Progenitor cell of endocrine pancreas (in vitro differentiated cells): ENCODE results near the gene RASIP1. TPM values are rescaled to one million over a fixed set of nuclear protein-coding genes. Genes with fewer than 3 reads are reported as not detected.

Experiments used
- DNase-seq: peaks from one replicate; pipeline ENCODE4 v3.0.0; 2021; ENCODE audit warnings: low spot score; ENCODE audit not compliant: unreplicated experiment
- H3K27ac Mint-ChIP-seq: 2 replicates; pipeline ENCODE4 v1.8.0; 2021; ENCODE audit warnings: mild to moderate bottlenecking, moderate library complexity, mixed read lengths
- H3K27me3 Mint-ChIP-seq: 2 replicates; pipeline ENCODE4 v1.8.0; 2021; ENCODE audit warnings: mixed read lengths
- H3K36me3 Mint-ChIP-seq: 2 replicates; pipeline ENCODE4 v1.8.0; 2022; ENCODE audit warnings: mixed read lengths; ENCODE audit not compliant: insufficient read depth
- H3K4me1 Mint-ChIP-seq: 2 replicates; pipeline ENCODE4 v1.8.0; 2021; ENCODE audit warnings: low read depth, mixed read lengths
- H3K4me3 Mint-ChIP-seq: 2 replicates; pipeline ENCODE4 v1.8.0; 2021; ENCODE audit warnings: low read depth, mild to moderate bottlenecking, moderate library complexity, mixed read lengths
- H3K9me3 Mint-ChIP-seq: 2 replicates; pipeline ENCODE4 v1.8.0; 2021; ENCODE audit warnings: low read depth, mixed read lengths
- CTCF ChIP-seq: fragments of 200-600 bp; sonication (generic); IDR thresholded peaks from one replicate; pipeline ENCODE4 v1.5.0; 2021; ENCODE audit warnings: antibody characterized with exemption, mild to moderate bottlenecking; ENCODE audit not compliant: unreplicated experiment
- total RNA-seq: library from RNA; stranded (reverse); gene quantifications from 2 replicates; pipeline ENCODE4 v1.2.1, GENCODE V29; 2021

The RASIP1 gene
- total RNA-seq, 1 donor from 2014 or later: 2.4 TPM

- Mint-ChIP-seq H3K27me3 (peaks cover under 1% of the 10 kb centered on the region), H3K4me3 (no peak overlapping the region)
Observed at GRCh38 chr19:48777720-48778119, 37.3 kb upstream of the RASIP1 start.

GRCh38 chr19:48777139-48777538 is 36.7 kb upstream of the RASIP1 start:
- no peak for TF ChIP-seq CTCF
- DNase-seq: no peak
- H3K4me3 Mint-ChIP-seq: no peak overlapping the region
- no peaks in the 10 kb centered on the region for H3K36me3 Mint-ChIP-seq
- H3K9me3 Mint-ChIP-seq: no peaks in the 10 kb centered on the region
- H3K27ac Mint-ChIP-seq: no peak overlapping the region
- peaks cover 3% of the 10 kb centered on the region for H3K27me3 Mint-ChIP-seq
- H3K4me1 Mint-ChIP-seq: peaks cover 8% of the 10 kb centered on the region

More at GRCh38 chr19:48777720-48778119, 37.3 kb upstream of the RASIP1 start:
- no peak for TF ChIP-seq CTCF
- Mint-ChIP-seq H3K27ac (no peak overlapping the region), H3K4me1 (peaks cover 10% of the 10 kb centered on the region), H3K9me3 (no peaks in the 10 kb centered on the region), H3K36me3 (no peaks in the 10 kb centered on the region)
- no peak for DNase-seq

- H3K9me3 Mint-ChIP-seq: no peaks in the 10 kb centered on the region
- H3K27me3 Mint-ChIP-seq: peaks cover 7% of the 10 kb centered on the region
- DNase-seq: no peak
- no peaks in the 10 kb centered on the region for H3K36me3 Mint-ChIP-seq
- TF ChIP-seq CTCF: no peak
- H3K4me1 Mint-ChIP-seq: no peaks in the 10 kb centered on the region
- H3K27ac Mint-ChIP-seq: no peak overlapping the region
- H3K4me3 Mint-ChIP-seq: no peak overlapping the region
Observed at GRCh38 chr19:48772503-48772953, 32.1 kb upstream of the RASIP1 start.

GRCh38 chr19:48770734-48771472 is 30.5 kb upstream of the RASIP1 start:
- H3K27ac Mint-ChIP-seq: no peak overlapping the region
- no peak for TF ChIP-seq CTCF
- DNase-seq: no peak
- H3K4me3 Mint-ChIP-seq: no peak overlapping the region
- H3K27me3 Mint-ChIP-seq: peaks cover 8% of the 10 kb centered on the region
- no peaks in the 10 kb centered on the region for H3K36me3 Mint-ChIP-seq
- H3K4me1 Mint-ChIP-seq: no peaks in the 10 kb centered on the region
- H3K9me3 Mint-ChIP-seq: no peaks in the 10 kb centered on the region

DNA sequence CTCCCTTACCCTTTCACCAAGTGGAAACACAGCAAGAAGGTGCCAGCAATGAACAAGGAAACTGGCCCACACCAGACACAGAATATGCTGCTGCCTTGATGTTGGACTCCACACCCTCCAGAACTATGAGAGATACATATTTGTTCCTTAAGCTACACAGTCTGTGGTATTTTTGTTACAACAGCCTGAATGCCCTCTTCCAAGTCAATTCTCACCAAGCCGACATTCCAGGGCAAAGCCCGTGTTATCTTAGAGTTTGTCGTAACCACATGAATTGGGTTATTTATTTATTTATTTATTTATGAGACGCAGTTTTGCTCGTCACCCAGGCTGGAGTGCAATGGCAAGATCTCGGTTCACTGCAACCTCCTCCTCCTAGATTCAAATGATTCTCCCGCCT is 29.9 kb upstream of the RASIP1 start:
- Mint-ChIP-seq H3K27me3 (peaks cover 12% of the 10 kb centered on the region), H3K4me3 (no peak overlapping the region), H3K36me3 (no peaks in the 10 kb centered on the region), H3K27ac (no peak overlapping the region), H3K9me3 (no peaks in the 10 kb centered on the region), H3K4me1 (no peaks in the 10 kb centered on the region)
- DNase-seq: no peak
- TF ChIP-seq CTCF: no peak
